ENCODE data around the gene ZNF787. TPM values are rescaled to one million over a fixed set of nuclear protein-coding genes. Genes with fewer than 3 reads are reported as not detected.

The ZNF787 gene
- total and polyA plus RNA-seq, 2 donors (not counting 3 experiments of a cell fraction or from before 2014, with no cell fraction given): 11.6 to 32.7 TPM

DNA sequence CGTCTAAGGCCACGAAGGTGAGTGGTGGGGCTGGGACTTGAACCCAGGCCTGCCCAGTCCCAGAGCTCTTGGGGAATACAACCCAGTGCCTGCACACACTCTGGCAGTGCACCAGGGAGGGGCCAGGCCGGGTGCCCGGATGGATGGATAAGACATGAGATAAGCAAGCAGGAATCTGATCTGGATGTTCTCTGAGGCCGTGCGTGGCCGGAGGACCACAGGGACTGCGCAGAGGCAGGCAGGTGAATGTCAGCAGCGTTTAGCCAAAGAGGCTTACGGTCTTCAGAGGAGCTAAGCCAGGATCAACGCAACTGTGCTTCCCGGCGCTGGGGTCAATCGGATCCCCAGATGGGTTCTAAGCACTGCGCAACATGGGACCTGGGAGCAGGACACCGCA, 1.5 kb downstream of the ZNF787 start:
- H3K9me3 ChIP-seq (replicated peaks; ENCODE audit: control insufficient read depth, insufficient read depth, low read length): no peaks in the 10 kb centered on the region
- no peak for FAIRE-seq
- DNase-seq (ENCODE audit: low read depth, low spot score): peak; percentile 30
- POLR2A ChIA-PET: interaction anchor here (0.6 to 1.5 kb wide), 3 partner anchors 21 to 44 kb away, joined by 4 to 10 read pairs (median 4); partner anchors contain the start of gene ZNF444
- intact Hi-C loops (cut with micrococcal nuclease): no loop called here
- peak overlapping the region; percentile 84 for H3K27ac ChIP-seq (ENCODE audit: insufficient read depth, low read depth, low read length)
- peaks cover 53% of the 10 kb centered on the region for H3K79me2 ChIP-seq (ENCODE audit: control insufficient read depth, insufficient read depth, low read length)
- H2AFZ ChIP-seq (ENCODE audit: low read depth, low read length): no peak overlapping the region
- H3K9me1 ChIP-seq (replicated peaks; ENCODE audit: control insufficient read depth, extremely low read depth, insufficient read depth, low read length): no peaks in the 10 kb centered on the region
- CTCF ChIA-PET: no interaction called here
- dilution Hi-C loops (cut with MboI; ENCODE audit: extremely low pct_ligation_motif_present, low sequenced_read_pairs): no loop called here
- H3K4me1 ChIP-seq (ENCODE audit: control insufficient read depth, extremely low read depth, insufficient read depth, low read length): peaks cover 21% of the 10 kb centered on the region
- TSS peak; percentile 39 for BruUV-seq (replicated peaks)
- TF ChIP-seq POLR2A (IDR thresholded peaks at IDR 0.05; ENCODE audit: low read depth, low read length): peak; percentile 6
- TF ChIP-seq EZH2 (IDR thresholded peaks at IDR 0.05; ENCODE audit: borderline replicate concordance, low read depth, low read length, severe bottlenecking): no peak
- TF ChIP-seq GATA2 (IDR thresholded peaks at IDR 0.05; ENCODE audit: insufficient read depth, insufficient read length, low read depth, low read length): peak; percentile 42
- peak overlapping the region in 2 of 3 experiments; percentile 50 to 59 for H3K4me3 ChIP-seq (replicated peaks in 1 of 3; ENCODE audit: insufficient read depth in 1 of 3, low read depth in 1 of 3, low read length in 3 of 3)
- peak overlapping the region; percentile 74 for H3K4me2 ChIP-seq (ENCODE audit: insufficient read depth, low read length)
- peak overlapping the region; percentile 87 for H3K9ac ChIP-seq (replicated peaks; ENCODE audit: extremely low read depth, insufficient read depth, low read length)
- no peaks in the 10 kb centered on the region for H3K36me3 ChIP-seq (ENCODE audit: control insufficient read depth in 2 of 2, extremely low read depth in 1 of 2, insufficient read depth in 2 of 2, low read length in 2 of 2)
- no peaks in the 10 kb centered on the region for H3K27me3 ChIP-seq (ENCODE audit: control insufficient read depth in 2 of 2, insufficient read depth in 2 of 2, low read length in 2 of 2)
- no peaks in the 10 kb centered on the region for H4K20me1 ChIP-seq (replicated peaks; ENCODE audit: control insufficient read depth, extremely low read depth, insufficient read depth, low read length)

DNA sequence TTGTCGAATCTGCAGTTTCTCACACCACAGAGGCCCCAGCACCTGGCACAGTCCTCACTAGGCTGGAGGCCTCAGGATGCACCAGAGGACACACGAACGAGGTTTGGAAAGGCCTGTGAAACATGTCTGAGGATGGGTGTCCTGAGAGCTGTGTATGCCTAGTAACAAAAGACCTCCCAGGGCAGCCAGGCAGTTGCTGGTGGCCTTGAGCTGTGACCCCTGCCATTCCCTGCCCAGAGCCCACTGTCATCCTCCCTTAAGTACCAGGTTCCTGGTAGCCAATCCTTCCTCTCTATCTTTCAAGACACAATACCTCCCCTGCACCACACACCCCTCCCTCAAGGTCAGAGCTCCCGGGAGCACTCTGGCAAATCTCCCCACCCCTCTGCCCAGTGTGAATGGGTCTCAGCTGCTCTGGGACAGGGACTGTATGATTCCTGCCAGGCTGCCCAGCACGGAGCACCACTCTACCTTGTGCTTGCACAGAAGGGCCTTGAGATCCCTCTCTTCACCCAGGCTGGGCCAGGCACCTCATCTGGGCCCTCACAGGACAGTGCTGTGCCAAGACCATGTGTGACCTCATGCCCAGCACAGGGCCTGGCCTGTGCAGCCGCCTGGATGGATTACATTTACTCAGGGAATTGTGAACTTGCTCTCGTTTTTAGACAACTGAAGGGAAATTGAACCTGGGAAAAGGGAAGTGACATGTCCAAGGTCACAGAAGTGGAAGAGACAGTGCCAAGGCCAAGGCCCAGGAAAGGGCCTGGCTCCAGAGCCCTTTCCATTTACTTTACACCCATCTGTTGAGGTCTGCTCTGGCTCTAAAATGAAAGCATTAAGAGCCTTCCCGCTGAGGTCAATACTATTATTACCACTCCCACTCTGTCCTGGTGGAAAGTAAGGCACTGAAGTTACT, 2.2 kb downstream of the ZNF787 start:
- TF ChIP-seq JUN (IDR thresholded peaks at IDR 0.05; ENCODE audit: borderline replicate concordance, insufficient read depth, insufficient read length, low read depth) (no peak), EZH2 (IDR thresholded peaks at IDR 0.05; ENCODE audit: borderline replicate concordance, low read depth, low read length, severe bottlenecking) (no peak), POLR2A (IDR thresholded peaks at IDR 0.05; ENCODE audit: low read depth, low read length) (no peak), GATA2 (IDR thresholded peaks at IDR 0.05; ENCODE audit: insufficient read depth, insufficient read length, low read depth, low read length) (no peak), MYC (IDR thresholded peaks at IDR 0.05; ENCODE audit: low read depth, low read length) (no peak), FOS (IDR thresholded peaks at IDR 0.05; ENCODE audit: borderline replicate concordance, insufficient read depth, low read length) (no peak), POLR2AphosphoS5 (IDR thresholded peaks at IDR 0.05; ENCODE audit: insufficient read depth, low read depth, low read length) (no peak)
- TF ChIP-seq, protein P1, sequence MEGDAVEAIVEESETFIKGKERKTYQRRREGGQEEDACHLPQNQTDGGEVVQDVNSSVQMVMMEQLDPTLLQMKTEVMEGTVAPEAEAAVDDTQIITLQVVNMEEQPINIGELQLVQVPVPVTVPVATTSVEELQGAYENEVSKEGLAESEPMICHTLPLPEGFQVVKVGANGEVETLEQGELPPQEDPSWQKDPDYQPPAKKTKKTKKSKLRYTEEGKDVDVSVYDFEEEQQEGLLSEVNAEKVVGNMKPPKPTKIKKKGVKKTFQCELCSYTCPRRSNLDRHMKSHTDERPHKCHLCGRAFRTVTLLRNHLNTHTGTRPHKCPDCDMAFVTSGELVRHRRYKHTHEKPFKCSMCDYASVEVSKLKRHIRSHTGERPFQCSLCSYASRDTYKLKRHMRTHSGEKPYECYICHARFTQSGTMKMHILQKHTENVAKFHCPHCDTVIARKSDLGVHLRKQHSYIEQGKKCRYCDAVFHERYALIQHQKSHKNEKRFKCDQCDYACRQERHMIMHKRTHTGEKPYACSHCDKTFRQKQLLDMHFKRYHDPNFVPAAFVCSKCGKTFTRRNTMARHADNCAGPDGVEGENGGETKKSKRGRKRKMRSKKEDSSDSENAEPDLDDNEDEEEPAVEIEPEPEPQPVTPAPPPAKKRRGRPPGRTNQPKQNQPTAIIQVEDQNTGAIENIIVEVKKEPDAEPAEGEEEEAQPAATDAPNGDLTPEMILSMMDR (IDR thresholded peaks at IDR 0.05; ENCODE audit: extremely low read depth in 1 of 2, insufficient read depth in 1 of 2, low read depth in 1 of 2, low read length in 2 of 2): no peak
- TF ChIP-seq, protein P2, sequence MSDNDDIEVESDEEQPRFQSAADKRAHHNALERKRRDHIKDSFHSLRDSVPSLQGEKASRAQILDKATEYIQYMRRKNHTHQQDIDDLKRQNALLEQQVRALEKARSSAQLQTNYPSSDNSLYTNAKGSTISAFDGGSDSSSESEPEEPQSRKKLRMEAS (IDR thresholded peaks at IDR 0.05; ENCODE audit: insufficient read depth, insufficient read length): no peak
- no peak for FAIRE-seq
- Histone ChIP-seq H3K4me3 (replicated peaks in 1 of 3; ENCODE audit: insufficient read depth in 1 of 3, low read depth in 1 of 3, low read length in 3 of 3) (peak overlapping the region in 2 of 3 experiments; percentile 50 to 59), H3K9ac (replicated peaks; ENCODE audit: extremely low read depth, insufficient read depth, low read length) (peak overlapping the region; percentile 87), H3K4me2 (ENCODE audit: insufficient read depth, low read length) (peak overlapping the region; percentile 74), H3K36me3 (ENCODE audit: control insufficient read depth in 2 of 2, extremely low read depth in 1 of 2, insufficient read depth in 2 of 2, low read length in 2 of 2) (no peaks in the 10 kb centered on the region), H3K4me1 (ENCODE audit: control insufficient read depth, extremely low read depth, insufficient read depth, low read length) (peaks cover 21% of the 10 kb centered on the region), H3K9me1 (replicated peaks; ENCODE audit: control insufficient read depth, extremely low read depth, insufficient read depth, low read length) (no peaks in the 10 kb centered on the region), H3K27ac (ENCODE audit: insufficient read depth, low read depth, low read length) (peak overlapping the region; percentile 84), H3K9me3 (replicated peaks; ENCODE audit: control insufficient read depth, insufficient read depth, low read length) (no peaks in the 10 kb centered on the region), H4K20me1 (replicated peaks; ENCODE audit: control insufficient read depth, extremely low read depth, insufficient read depth, low read length) (no peaks in the 10 kb centered on the region), H3K79me2 (ENCODE audit: control insufficient read depth, insufficient read depth, low read length) (peaks cover 58% of the 10 kb centered on the region), H3K27me3 (ENCODE audit: control insufficient read depth in 2 of 2, insufficient read depth in 2 of 2, low read length in 2 of 2) (no peaks in the 10 kb centered on the region), H2AFZ (ENCODE audit: low read depth, low read length) (no peak overlapping the region)
- ChIA-PET POLR2A (interaction anchor here (1.5 kb wide), 1 partner anchor 22 kb away, joined by 10 read pairs; the partner anchor contains the start of gene ZNF444), CTCF (no interaction called here)
- intact Hi-C loops (cut with micrococcal nuclease) (no loop called here), dilution Hi-C loops (cut with MboI; ENCODE audit: extremely low pct_ligation_motif_present, low sequenced_read_pairs) (no loop called here)
- BruUV-seq (replicated peaks): no TSS peak
- no peak for DNase-seq (ENCODE audit: low read depth, low spot score)

Data from endothelial cell of umbilical vein (primary cell).